A673 (cell line): ENCODE results near the gene FLRT1. TPM values are rescaled to one million over a fixed set of nuclear protein-coding genes. Genes with fewer than 3 reads are reported as not detected.

Source experiments
- BruUV-seq: library from RNA; stranded (reverse); fragments of 400-500 nt; replicated peaks from 2 replicates; lab custom pipeline; 2021; lab: Mats Ljungman, UMichigan
- CTCF ChIA-PET: fragments of 300-600 bp; sonication (Branson Sonifier 250); formaldehyde crosslinking; loops from one replicate; lab custom pipeline; 2022; ENCODE audit warnings: antibody characterized with exemption; lab: Charles Lee
- POLR2A ChIA-PET: fragments of 300-600 bp; sonication (Branson Sonifier 250); formaldehyde crosslinking; loops from one replicate; lab custom pipeline; 2022; ENCODE audit warnings: antibody characterized with exemption; ENCODE audit not compliant: low non-redundant PET; lab: Charles Lee
- DNase-seq: peaks from one replicate; pipeline ENCODE4 v3.0.0-alpha.2; 2015; ENCODE audit warnings: low spot score
- H3K27ac ChIP-seq: fragments of 200-600 bp; sonication (generic); 2 replicates; pipeline ENCODE4 v1.5.1; 2016; ENCODE audit warnings: mixed run types, low read depth, mild to moderate bottlenecking, mixed read lengths, antibody characterized with exemption, low read length; ENCODE audit not compliant: poor library complexity, severe bottlenecking
- H3K27me3 ChIP-seq: fragments of 200-600 bp; sonication (generic); replicated peaks from 2 replicates; pipeline ENCODE4 v1.6.1; 2017; ENCODE audit warnings: mixed run types, low read depth, mild to moderate bottlenecking, mixed read lengths, antibody characterized with exemption, low read length; ENCODE audit not compliant: insufficient read depth, poor library complexity
- H3K36me3 ChIP-seq: fragments of 200-600 bp; sonication (generic); 2 replicates; pipeline ENCODE4 v1.6.1; 2016; ENCODE audit warnings: mixed run types, mild to moderate bottlenecking, mixed read lengths, antibody characterized with exemption, low read length; ENCODE audit not compliant: insufficient read depth, poor library complexity, severe bottlenecking
- H3K4me1 ChIP-seq: fragments of 200-600 bp; sonication (generic); 2 replicates; pipeline ENCODE4 v1.6.1; 2017; ENCODE audit warnings: mixed run types, mild to moderate bottlenecking, mixed read lengths, antibody characterized with exemption, low read length; ENCODE audit not compliant: insufficient read depth, poor library complexity, severe bottlenecking
- H3K4me3 ChIP-seq: fragments of 200-600 bp; sonication (generic); 2 replicates; pipeline ENCODE4 v1.5.1; 2016; ENCODE audit warnings: low read depth, mixed run types, mild to moderate bottlenecking, mixed read lengths, low read length; ENCODE audit not compliant: poor library complexity, severe bottlenecking
- H3K9me3 ChIP-seq: fragments of 200-600 bp; sonication (generic); 2 replicates; pipeline ENCODE4 v1.6.1; 2016; ENCODE audit warnings: mixed run types, low read depth, mild to moderate bottlenecking, mixed read lengths, antibody characterized with exemption, low read length; ENCODE audit not compliant: poor library complexity, severe bottlenecking
- EZH2 ChIP-seq: fragments of 200-600 bp; sonication (generic); IDR thresholded peaks from 2 replicates; pipeline ENCODE4 v1.6.1; 2017; ENCODE audit warnings: borderline replicate concordance, low read depth, mild to moderate bottlenecking, mixed read lengths, antibody characterized with exemption, low read length; ENCODE audit not compliant: poor library complexity, severe bottlenecking
- intact Hi-C: fragments of 100-400 bp; cut with micrococcal nuclease; formaldehyde crosslinking; loops from one replicate; pipeline ENCODE4 v1.10.0; 2022; ENCODE audit not compliant: unreplicated experiment
- total RNA-seq: library from RNA; stranded (reverse); gene quantifications from 2 replicates; pipeline ENCODE4 v1.2.3, GENCODE V29; 2021
- TF ChIP-seq, protein P1 (sequence below): fragments of 300-800, 200-600 bp; sonication (generic); conservative IDR thresholded peaks from 2 replicates; pipeline ENCODE4 v1.5.1; 2017; ENCODE audit warnings: low read depth, mild to moderate bottlenecking, antibody characterized with exemption, low read length, moderate library complexity, mixed read lengths

The FLRT1 gene
- total RNA-seq, 1 experiment from 2014 or later, result 0.45 TPM

GRCh38 chr11:63991558-63991957 is 44.2 kb upstream of the FLRT1 start:
- DNase-seq, result no peak
- POLR2A ChIA-PET, result no interaction called here
- Histone ChIP-seq H3K4me3 (no peak overlapping the region), H3K27ac (no peak overlapping the region), H3K36me3 (peaks cover 44% of the 10 kb centered on the region), H3K27me3 (no peaks in the 10 kb centered on the region), H3K9me3 (no peaks in the 10 kb centered on the region), H3K4me1 (peaks cover 13% of the 10 kb centered on the region)
- TF ChIP-seq, protein P1, sequence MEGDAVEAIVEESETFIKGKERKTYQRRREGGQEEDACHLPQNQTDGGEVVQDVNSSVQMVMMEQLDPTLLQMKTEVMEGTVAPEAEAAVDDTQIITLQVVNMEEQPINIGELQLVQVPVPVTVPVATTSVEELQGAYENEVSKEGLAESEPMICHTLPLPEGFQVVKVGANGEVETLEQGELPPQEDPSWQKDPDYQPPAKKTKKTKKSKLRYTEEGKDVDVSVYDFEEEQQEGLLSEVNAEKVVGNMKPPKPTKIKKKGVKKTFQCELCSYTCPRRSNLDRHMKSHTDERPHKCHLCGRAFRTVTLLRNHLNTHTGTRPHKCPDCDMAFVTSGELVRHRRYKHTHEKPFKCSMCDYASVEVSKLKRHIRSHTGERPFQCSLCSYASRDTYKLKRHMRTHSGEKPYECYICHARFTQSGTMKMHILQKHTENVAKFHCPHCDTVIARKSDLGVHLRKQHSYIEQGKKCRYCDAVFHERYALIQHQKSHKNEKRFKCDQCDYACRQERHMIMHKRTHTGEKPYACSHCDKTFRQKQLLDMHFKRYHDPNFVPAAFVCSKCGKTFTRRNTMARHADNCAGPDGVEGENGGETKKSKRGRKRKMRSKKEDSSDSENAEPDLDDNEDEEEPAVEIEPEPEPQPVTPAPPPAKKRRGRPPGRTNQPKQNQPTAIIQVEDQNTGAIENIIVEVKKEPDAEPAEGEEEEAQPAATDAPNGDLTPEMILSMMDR, result no peak
- no peak for TF ChIP-seq EZH2
- CTCF ChIA-PET, result no interaction called here
- intact Hi-C loops, result no loop called here
- no TSS peak for BruUV-seq

GRCh38 chr11:63993100-63993499 is 42.6 kb upstream of the FLRT1 start:
- Histone ChIP-seq H3K36me3 (peaks cover 54% of the 10 kb centered on the region), H3K4me3 (no peak overlapping the region), H3K4me1 (peaks cover 3% of the 10 kb centered on the region), H3K27ac (no peak overlapping the region), H3K27me3 (no peaks in the 10 kb centered on the region), H3K9me3 (no peaks in the 10 kb centered on the region)
- no TSS peak for BruUV-seq
- CTCF ChIA-PET, result no interaction called here
- DNase-seq, result no peak
- TF ChIP-seq, protein P1, result no peak
- intact Hi-C loops, result no loop called here
- POLR2A ChIA-PET, result no interaction called here

DNA sequence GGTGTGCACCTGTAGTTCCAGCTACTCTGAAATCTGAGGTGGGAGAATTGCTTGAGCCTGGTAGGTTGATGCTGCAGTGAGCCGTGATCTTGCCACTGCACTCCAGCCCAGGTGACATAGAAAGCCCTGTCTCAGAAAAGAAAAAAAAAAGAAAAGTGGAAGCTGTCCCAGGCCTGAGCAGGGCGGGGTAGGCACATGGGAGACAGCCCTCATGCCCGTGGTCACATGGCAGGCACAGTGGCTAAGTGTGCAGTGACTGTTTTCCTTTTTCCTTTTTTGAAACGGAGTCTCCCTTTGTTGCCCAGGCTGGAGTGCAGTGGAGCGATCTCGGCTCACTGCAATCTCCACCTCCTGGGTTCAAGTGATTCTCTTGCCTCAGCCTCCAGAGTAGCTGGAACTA is 41.7 kb upstream of the FLRT1 start:
- no TSS peak for BruUV-seq
- no peak overlapping the region for H3K4me3 ChIP-seq
- H3K27me3 ChIP-seq, result no peaks in the 10 kb centered on the region
- intact Hi-C loops, result no loop called here
- CTCF ChIA-PET, result no interaction called here
- no peak overlapping the region for H3K27ac ChIP-seq
- H3K4me1 ChIP-seq, result peaks cover 6% of the 10 kb centered on the region
- no peaks in the 10 kb centered on the region for H3K9me3 ChIP-seq
- H3K36me3 ChIP-seq, result peaks cover 51% of the 10 kb centered on the region
- POLR2A ChIA-PET, result interaction anchor here (0.7 kb wide), 2 partner anchors 19 to 211 kb away, joined by 3 read pairs; partner anchors contain the start of gene COX8A
- TF ChIP-seq, protein P1, result no peak
- TF ChIP-seq EZH2, result no peak
- DNase-seq, result no peak
